UCSD-AML1 (cell line): ENCODE measurements around the gene ARMH2.

Source experiments
- DNase-seq: peaks from one replicate; lab custom pipeline; 2025; ENCODE audit not compliant: unreplicated experiment; lab: John Stamatoyannopoulos, UW

Gene ARMH2

DNA sequence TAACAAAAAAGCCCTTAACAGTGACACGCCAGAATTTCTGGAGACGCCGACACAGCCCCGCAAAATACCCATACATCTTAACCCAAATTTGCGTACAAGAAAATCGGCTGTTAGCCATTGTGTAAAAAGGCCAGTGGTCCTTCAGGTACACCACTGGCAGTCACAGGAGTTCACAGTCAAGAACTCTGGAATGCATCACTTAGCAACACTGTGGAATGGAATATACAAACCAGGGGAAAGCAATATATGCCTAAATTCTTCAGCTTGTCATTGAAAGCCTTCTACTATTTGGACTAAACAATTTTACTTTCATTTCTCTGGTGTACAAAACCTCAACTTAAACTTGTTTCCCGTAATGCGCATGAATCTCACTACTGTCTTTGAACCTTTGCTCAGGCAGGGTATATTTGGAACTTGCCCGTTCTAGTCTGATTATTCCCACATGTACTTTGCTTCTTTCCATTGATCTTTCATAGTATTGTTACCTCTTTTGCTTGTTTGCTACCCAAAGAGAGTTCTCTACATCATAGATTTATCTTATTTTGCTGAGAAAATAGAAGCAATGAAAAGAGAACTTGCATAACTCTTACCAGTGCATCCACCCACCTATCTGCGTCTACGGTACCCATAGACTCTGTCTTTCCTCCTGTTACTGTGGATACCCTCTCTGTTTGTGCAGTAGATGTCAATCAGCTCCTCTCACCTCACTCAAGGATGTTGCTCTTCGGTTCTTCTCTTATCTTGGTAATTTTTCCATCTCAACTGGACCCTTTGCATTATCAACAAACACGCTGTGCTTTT, at the start of gene ARMH2:
TSS of gene ARMH2 (minus strand) at position 178 of the 801 bp plus-strand sequence. CDS start at position 118, 60 bp downstream.
- DNase-seq = no peak

DNA sequence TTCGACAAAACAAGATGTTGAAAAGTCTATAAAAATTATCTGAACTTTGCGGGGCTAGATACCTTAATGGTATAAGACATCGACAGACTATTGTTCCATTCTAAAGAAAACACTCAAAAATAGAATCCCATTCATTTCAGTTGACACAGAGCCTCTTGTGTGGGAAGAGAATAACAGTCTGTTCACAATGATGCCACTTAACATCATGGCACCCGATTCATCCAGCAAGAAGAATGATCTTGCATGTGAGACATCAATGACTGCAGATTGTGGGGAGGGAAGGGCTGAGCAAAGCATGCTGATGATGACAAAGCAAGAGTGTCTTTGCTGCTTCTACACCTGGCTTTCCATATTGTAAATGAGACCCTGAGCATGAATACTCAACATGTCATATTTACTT, 49.7 kb upstream of the ARMH2 start:
- no peak for DNase-seq

DNA sequence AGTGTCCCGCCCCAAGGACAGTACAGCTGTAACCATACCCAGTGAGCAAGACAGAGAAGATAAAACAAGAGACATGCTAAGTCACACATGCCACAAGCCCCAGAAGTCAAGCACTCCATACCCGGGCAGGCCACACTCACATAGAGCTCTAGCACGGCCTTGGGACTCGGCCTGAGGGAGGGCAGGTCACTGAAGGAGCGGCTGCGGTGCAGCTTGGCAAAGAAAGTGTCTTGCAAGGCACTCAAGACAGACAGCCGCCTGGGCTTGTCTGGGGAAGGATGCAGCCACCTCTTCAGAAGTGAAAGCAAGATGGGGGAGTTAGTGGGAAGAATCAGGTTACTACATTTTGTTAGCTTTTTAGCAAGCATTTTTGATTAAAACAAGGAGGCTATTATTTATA, 48.7 kb upstream of the ARMH2 start:
- DNase-seq = no peak

DNA sequence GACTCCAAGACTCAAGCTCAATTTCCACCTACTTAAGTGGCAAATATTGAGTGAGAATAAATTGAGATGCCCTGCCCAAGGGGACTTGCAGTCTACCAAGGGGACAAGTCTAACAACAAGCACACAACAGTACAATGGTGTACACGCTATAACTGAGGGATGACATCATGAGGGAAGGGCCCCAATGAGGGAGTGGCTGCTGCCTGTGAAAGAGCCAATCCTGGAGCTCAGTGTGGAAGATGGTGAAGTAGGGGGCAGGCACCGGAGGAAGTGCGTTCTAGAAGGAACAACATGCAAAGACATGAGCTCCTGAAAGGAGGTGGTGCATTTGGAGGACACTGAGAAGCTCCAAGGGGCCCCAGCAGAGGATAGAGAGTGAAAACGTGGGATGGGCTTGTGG, 46.9 kb upstream of the ARMH2 start:
- no peak for DNase-seq

DNA sequence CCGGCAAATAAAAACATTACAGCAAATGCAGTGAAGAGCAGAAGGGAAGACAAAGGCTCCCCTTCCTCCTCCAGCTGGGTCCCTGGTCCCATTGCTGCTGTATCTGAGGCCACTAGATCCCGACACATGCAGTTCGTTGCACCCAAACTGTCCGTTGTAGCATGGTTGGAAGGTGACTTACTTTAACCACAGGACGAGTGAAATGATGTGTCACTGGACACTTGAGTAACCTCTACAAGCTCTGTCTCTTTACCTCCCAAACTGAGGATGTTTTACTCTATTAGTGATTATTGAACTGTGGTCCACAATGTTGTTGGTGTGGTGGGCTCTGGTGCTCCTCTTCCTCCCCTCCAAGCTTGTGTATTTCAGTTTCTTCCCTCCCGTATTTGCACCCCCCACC, 46.2 kb upstream of the ARMH2 start:
- no peak for DNase-seq

DNA sequence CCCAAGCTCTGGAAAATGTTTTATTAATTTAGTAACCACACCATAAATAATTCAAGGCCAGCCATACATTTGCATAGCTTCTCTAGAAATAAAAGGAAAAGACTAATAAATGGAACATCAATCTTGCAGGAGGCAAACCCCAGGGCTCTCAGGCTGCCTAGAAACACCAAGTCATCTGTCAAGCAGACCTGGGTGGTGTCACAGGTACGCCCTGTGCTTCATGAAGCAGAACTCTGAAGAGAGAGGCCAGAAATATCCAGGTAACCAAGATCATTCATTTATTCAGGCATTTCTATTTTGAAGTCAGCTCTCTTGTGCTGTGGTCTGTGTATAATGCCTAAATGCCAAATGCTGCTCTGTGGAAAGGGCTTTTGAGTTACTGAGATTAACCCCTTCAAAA, 45.3 kb upstream of the ARMH2 start:
- no peak for DNase-seq

DNA sequence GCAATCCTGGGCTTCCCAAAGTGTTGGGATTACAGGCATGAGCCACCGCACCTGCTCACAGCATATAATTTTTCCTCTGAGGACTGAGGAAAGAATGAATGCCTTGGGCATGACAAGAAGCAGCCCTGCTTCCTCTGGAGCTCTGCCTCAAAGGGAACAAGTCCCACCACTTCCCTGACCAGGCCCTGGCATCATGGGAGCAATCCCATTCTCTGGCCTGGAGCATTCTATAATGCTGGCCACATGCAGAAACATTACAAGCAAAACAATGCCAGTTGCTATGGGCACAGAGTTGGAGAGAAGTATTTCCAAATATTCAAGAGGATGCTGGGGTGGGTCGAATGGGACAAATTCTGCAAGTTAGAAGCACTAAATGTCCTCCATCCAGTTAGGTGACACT, 41.5 kb upstream of the ARMH2 start:
- no peak for DNase-seq

DNA sequence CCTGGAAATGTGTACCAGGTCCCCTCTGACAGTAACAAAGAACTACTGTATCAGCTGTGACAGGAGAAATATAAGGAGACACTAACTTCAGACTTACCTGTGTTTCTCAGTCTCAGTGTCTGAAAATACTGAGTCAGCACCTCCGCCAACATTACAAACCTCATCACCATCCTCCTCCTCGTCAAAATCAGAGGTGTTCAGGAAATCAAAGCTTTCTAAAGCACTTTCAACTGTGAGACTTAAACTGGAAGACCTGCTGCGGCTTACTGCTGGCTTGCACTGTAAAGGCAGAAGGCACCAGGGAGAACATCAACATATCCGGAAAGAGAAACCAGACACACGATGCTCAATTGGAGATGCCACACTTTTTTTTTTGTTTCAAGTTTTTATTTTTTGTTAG, 40.3 kb upstream of the ARMH2 start:
- DNase-seq = no peak

DNA sequence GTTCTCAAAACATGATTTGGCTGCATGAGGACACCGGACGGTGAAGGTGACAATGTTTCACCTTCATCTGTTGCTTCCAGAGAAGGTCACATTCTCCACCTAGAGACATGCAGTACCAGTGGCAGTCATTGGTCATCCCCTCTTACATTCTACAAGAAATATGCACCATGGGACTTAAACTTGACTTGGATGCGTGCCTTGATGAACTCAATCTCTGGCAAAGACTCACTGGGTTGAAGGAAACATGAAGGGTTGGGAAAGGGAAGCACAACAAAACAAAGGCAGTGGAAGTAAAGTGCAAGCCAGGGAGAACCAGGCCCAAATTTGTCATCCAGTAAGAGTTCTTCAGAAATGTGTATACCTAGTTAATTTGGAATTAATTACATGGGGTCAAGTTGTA, 39.4 kb upstream of the ARMH2 start:
- no peak for DNase-seq

DNA sequence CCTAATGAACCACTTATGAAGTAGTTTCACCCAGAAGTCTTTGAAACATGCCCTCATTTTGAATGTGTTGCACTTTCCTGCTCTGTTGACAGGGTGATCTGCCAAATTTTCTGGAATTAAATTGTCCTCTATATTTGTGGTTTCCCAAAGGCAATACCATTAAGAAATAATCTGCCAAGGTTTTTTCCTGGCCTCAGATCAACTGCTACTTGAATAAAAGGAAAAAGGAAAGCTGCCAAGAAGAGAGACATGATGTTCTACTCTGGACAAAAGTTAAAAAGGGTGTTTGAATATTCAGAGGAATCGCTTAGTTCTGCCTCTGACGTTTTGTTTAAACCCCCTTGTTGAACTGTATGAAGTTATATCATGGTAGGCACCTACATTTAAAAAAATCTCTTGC, 37.4 kb upstream of the ARMH2 start:
- no peak for DNase-seq

DNA sequence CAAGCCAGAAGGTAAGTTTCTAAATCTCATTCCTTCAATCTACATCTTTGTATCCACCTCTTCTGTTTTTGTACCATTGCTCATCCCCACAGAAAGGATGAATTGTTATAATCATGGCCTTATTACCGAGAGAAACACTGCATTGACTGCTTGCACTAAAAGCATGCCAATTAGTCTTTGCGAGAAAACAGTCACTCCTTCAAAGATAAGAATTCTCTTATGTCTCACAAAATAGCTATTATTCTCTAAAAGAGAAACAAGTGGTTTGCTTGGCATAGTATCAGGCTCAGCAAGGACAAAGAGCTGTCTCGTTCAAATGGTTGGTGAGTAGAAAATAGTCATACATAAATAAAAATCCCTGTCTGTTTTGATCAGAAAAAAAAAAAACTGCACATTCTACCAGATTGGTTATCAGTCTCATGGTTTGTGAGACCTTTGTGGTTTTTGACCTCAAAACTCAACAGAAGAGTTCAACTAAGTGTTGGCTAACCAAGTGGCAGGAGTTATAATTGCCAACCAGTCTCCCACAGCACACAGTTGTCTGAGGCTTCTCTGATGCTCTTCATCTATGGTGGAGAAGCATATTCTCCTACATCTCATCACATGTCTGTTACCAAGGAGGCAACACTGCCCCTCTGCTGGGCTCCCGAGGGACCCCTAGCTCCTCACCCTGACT, 35.1 kb upstream of the ARMH2 start:
- DNase-seq = no peak

DNA sequence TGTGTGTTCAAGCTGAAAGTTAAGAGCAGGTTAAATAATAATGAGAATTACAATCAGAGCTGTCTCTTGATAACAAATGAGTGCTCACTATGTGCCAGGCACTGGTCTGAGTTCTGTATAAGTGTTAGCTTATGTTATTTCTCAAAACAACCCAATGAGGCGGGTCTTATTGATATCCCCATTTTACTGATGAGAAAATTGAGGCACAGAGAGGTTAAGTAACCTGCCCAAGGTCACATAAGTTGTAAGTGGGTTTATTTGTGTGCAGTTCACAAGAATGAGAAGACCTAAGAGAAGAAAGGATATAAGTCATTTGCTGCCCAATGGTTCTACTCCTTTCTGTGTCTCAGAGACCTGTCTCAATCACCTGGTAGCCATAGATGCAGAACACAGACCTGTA, 34.1 kb upstream of the ARMH2 start:
- DNase-seq = no peak

DNA sequence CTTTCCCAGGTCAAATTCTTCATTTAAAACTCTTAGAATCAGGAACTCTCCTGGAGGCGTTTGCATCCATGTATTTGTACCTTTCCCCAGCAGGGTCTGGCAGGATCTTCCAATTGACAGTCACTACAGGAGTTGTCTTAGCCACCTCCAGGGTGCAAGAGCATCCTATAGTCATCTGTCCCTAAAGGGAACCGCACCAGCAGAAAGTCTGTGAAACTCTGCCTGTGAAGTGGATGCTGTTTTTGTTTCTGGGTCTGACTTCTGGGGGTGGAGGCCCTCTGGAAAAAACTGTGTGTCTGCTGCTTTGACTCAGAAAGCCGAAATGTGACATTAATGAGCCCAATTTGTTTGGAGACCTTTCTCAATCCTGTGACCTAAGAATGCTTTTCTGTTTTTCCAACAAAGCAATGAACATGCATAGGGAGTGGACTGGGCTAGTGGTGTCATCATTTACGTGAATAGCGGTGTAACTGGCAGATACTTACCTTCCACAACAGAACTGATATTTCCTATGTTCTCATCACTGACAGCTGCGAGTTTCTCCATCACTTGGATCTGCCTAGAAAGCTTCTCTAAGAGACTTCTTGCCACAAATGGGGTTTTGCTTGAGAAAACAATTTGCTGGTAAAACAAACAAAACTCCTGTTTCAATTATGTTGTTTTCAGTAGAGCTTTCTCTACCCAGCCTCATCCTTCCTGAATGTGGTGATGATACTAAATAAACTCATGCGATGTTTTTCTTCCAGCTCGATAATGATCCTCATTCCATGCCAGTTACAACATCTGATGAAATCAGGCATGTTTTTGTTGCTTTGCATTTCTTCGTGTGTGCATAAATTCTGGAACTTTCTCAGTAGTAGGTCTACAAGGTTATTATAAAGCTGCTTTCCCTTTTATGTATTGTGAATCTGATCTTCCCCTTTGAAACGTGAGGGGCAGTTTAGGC, 33.3 kb upstream of the ARMH2 start:
- no peak for DNase-seq

DNA sequence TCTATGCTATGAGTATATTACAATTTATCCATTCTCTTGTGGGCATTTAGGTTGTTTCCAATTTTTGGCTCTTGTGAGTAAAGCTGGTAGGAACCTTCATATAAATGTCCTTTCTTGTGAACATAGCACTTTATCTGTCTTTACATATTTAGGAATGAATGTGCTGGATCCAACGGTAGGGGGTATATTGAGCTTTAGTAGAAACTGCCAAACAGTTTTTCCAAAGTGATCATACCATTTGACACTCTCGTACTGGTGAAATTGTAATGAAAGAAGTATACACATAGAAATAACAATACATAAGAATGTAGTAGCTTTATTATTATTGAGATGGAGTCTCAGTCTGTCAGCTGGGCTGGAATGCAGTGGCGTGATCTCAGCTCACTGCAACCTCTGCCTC, 30.9 kb upstream of the ARMH2 start:
- DNase-seq = no peak

DNA sequence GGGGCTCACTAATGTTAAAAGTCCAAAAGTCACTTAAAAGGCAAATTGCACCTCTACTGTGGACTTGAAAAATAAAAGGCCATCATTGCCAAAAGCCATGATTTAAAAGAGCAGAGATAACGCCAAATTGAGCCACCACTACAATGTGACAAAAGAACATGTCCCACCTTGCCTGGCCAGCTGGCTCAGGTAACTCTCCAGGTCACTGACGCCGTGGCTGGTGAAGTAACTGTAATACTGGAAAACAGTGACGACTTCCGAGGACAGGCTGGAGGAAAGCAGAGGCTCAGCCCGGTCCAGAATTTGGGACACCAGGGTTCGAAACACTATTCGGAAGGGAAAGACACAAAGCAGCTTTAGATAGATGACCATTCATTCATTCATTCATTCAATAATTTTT, 29.3 kb upstream of the ARMH2 start:
- DNase-seq = no peak

DNA sequence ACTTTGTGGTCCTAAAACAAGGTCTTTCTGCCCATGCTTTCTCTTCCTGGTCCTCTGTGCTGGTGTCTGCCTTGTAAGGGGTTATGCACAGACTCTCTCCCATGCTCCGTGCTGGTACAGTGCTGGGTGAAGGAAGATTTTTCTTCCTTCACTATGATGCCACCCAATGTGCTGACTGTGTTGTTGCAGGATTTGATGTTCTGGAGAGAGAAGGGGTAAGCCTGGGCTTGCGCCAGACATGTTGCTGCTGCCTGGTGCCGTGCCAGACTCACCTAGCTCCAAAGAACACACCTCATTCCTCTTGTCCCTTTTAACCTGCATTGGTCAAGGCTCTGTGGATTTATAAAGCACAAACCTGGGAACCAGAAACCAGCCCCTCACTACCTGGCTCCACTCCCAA, 28.4 kb upstream of the ARMH2 start:
- DNase-seq = no peak

DNA sequence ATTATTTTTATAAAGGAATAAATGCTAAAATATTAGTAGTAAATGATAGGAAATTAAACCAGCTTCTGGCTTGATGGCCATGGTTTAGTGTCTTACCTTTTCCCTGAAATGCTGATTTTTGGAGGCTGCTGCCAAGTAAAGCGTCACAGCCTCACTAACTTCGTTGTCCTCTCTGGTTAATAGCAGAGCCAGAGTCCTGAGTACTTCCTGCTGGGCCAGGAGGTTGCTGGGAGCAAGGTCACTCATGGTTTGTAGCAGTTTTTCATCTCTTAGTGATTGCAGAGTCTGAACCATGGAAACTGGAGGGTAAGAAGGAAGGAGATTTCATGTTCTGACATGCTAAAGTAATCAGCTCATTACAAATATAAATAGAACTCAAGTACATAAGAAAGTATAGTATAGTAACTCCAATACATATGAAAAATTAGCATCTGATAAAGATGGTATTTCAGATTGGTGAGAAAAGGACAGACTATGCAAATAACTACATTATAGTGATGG, 26.5 kb upstream of the ARMH2 start:
- DNase-seq = no peak

DNA sequence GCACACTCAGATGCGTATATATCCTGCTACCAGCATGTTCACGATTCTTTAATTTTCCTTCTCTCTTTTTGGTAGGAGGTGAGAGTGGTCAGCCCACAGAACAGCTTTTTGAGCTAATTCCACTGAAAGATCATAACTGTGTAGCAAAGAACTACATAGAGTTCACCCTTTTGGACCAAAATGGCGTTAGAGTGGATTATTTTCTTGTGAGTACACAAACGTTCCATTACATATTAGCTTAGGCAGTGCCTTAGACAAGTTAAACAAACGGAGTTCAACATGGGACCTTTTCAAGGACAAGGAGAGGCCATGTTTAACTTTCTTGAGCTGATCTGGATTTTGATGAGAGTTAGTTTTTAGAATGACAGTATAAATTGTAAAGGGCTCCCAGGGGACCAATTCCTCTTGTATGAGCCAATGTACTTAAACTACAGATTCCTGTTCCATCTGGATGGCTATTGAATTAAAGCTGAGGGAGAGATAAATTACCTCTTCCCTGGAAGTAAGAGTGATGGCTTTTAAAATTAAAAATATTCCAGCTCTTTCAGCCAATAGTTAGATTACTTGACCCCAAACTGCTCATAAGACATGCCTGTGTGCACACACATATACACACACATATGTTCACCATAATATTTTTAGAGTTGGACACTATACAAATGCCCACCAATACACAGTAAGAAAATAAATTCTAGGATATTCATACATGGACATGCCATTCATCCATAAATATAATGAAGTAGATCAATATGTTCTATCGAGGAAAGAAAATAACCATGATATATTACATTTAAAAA, 25.6 kb upstream of the ARMH2 start:
- no peak for DNase-seq

DNA sequence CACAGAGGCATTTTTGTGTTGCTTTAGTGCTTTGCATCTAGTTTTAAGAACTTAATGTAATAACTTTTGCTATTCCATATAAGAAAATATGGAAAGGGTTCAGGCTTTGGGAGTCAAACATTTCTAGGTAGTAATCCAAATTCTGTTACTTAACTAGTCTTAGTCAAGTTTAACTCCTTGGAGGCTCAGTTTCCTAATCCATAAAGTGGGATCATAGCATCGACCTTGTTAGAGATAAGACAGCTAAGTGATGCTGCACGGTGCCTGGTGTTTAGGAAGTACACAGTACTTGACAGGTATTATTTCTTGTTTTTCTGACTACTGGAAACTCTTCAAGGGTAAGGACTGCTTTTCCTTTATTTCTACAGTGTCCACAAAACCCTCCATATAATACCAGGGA, 24.5 kb upstream of the ARMH2 start:
- DNase-seq = no peak

DNA sequence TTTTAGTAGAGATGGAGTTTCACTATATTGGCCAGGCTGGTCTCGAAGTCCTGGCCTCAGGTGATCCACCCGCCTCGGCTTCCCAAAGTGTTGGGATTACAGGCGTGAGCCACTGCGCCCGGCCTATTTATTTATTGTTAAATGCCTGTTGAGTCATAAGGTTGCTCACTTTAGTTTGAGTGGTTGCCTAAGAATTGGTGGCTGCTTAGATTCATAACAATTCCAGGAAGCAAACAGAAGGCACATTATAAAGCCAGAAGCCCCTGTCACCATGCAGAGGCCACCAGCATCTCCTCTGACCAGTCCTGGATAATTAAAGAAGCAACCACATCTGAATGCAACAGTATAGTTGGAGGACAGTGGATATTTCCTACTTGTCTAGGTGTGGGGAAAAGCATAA, 24.0 kb upstream of the ARMH2 start:
- no peak for DNase-seq
